Activated gamma-delta T cell treated with Interleukin-2 at 50 U/mL for 16 hours (primary cell): ENCODE data around the gene NDST3.

Source experiments
- DNase-seq: peaks from one replicate; pipeline ENCODE4 v3.0.0-alpha.2; 2020

NDST3 gene

GRCh38 chr4:118082182-118082581 is 47.9 kb downstream of the NDST3 start:
- DNase-seq: no peak

GRCh38 chr4:118085700-118086099 is 51.4 kb downstream of the NDST3 start:
- no peak for DNase-seq

- no peak for DNase-seq
Observed at GRCh38 chr4:118086344-118086743, 52.1 kb downstream of the NDST3 start.

- no peak for DNase-seq
Observed at GRCh38 chr4:118087366-118087765, 53.1 kb downstream of the NDST3 start.

GRCh38 chr4:118099106-118099505 is 64.8 kb downstream of the NDST3 start:
- DNase-seq: no peak

- no peak for DNase-seq
Observed at GRCh38 chr4:118102195-118102594, 67.9 kb downstream of the NDST3 start.

GRCh38 chr4:118112117-118113046 is 78.1 kb downstream of the NDST3 start:
- DNase-seq: no peak

GRCh38 chr4:118113220-118113619 is 78.9 kb downstream of the NDST3 start:
- no peak for DNase-seq

- DNase-seq: no peak
Observed at GRCh38 chr4:118114720-118115119, 80.4 kb downstream of the NDST3 start.

- no peak for DNase-seq
Observed at GRCh38 chr4:118120120-118120760, 86.0 kb downstream of the NDST3 start.

- no peak for DNase-seq
Observed at GRCh38 chr4:118124997-118125396, 90.7 kb downstream of the NDST3 start.

- no peak for DNase-seq
Observed at GRCh38 chr4:118139241-118139640, 105.0 kb downstream of the NDST3 start.

GRCh38 chr4:118141240-118141639 is 107.0 kb downstream of the NDST3 start:
- no peak for DNase-seq

- DNase-seq: no peak
Observed at GRCh38 chr4:118154649-118155048, 120.4 kb downstream of the NDST3 start.

- no peak for DNase-seq
Observed at GRCh38 chr4:118155516-118155915, 121.2 kb downstream of the NDST3 start.

GRCh38 chr4:118158763-118159375 is 124.6 kb downstream of the NDST3 start:
- DNase-seq: no peak

- no peak for DNase-seq
Observed at GRCh38 chr4:118167306-118167705, 133.0 kb downstream of the NDST3 start.

GRCh38 chr4:118171381-118171780 is 137.1 kb downstream of the NDST3 start:
- no peak for DNase-seq

GRCh38 chr4:118173126-118173525 is 138.8 kb downstream of the NDST3 start:
- no peak for DNase-seq

- no peak for DNase-seq
Observed at GRCh38 chr4:118173956-118174725, 139.9 kb downstream of the NDST3 start.

- DNase-seq: no peak
Observed at GRCh38 chr4:118175506-118175905, 141.2 kb downstream of the NDST3 start.

GRCh38 chr4:118177126-118177525 is 142.8 kb downstream of the NDST3 start:
- no peak for DNase-seq

GRCh38 chr4:118180776-118181175 is 146.5 kb downstream of the NDST3 start:
- DNase-seq: no peak
